GM18951 (cell line): ENCODE measurements around the gene DNAH11.

ENCODE experiments used
- POLR2A ChIP-seq: IDR thresholded peaks from 4 replicates; pipeline ENCODE4 v1.6.1; 2011; ENCODE audit warnings: mild to moderate bottlenecking; ENCODE audit not compliant: insufficient read length, insufficient read depth; ENCODE audit errors: extremely low read depth
- in situ Hi-C: fragments of 300-500 bp; cut with MboI; formaldehyde crosslinking; loops from one replicate; pipeline ENCODE4 v1.12.0; 2022; ENCODE audit warnings: low sequenced_read_pairs, mixed read lengths, inconsistent platforms; ENCODE audit not compliant: unreplicated experiment

Gene DNAH11

DNA sequence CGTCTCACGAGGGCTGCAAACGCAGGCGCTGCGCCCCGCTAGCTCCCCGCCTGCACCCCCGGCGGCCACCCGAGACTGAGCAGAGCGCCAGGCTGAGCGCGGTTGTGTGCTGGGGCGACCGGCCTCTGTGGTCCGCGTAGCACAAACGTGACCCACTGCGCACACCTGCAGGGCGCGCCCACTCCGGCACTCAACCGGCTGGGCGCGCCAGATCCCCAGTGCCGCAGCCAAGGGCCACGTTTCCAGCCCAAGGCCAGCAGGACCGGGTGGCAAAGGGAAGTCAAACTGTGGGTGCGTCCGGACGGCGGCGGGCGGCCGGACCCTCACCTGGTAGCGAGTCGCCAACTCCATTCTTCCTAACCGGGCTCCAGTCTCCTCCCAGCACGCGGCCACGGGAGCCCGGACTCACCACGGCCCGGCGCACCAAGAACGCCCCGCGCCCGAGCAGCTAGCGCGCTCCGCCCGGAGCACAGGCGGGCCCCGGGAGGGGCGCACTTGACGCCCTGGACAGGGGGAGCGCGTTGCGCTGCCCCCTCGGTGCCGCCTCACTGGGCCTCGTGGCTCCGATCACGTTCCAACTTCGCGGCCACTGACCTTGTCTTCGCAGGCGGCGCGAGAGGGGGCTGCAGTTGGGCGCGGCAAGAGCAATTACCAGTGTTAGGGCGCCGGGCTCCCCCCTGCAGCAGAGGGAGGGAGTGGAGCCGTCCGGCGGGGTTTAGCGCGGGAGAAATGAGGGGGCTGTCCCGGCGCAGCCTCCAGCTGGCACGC is 402.8 kb downstream of the DNAH11 start, which contains the start of gene CDCA7L:
Gene CDCA7L (minus strand): TSS at position 446 of the 768 bp plus-strand sequence. CDS start 95 bp downstream, at position 351.
- in situ Hi-C loops: no loop called here
- TF ChIP-seq POLR2A: peak; percentile 89

GRCh38 chr7:21946222-21946709 is 403.4 kb downstream of the DNAH11 start:
- no peak for TF ChIP-seq POLR2A
- in situ Hi-C loops: no loop called here

- in situ Hi-C loops: no loop called here
- no peak for TF ChIP-seq POLR2A
These were observed 404.2 kb downstream of the DNAH11 start for GRCh38 chr7:21947056-21947455.

DNA sequence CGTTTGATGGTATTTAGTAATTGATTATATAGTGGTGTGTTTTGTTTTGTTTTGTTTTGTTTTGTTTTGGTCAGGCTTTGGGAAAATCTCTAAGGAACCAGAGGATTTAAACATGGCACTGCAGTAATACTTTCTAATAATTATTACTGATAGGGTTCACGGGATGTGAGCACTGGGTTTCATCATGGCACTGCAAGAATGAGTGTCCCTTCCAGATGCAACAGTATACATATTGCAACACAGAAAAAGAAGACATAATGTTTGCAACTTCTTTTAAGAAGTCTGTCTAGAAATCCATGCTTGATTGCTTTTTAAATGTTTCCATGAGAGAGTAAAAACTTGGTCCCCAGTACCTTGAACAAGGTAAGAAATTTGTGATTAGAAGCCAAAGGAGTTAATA is 405.1 kb downstream of the DNAH11 start:
- no peak for TF ChIP-seq POLR2A
- in situ Hi-C loops: no loop called here

DNA sequence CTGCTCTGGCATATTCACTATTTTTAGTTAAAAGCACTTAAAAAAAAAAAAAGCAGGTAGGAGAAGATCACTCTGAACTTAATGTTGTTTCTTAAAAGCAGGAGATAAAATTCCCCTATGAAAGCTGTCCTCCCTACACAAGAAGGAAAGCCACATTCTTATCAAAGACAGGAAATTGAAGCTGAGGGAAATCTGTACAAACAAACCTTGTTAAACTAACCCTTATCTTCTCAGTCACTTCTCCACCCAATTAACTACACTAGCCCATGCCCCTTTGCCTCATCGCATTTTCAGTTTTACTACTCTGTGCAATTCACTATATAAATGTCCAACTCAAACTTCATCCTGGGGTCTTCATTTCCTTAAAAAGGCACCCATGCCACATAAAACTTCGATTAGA is 405.5 kb downstream of the DNAH11 start:
- no peak for TF ChIP-seq POLR2A
- in situ Hi-C loops: no loop called here

GRCh38 chr7:21948887-21949540 is 406.2 kb downstream of the DNAH11 start:
- in situ Hi-C loops: no loop called here
- no peak for TF ChIP-seq POLR2A
